Hepatic stellate cell (primary cell): Measurements from ENCODE around the gene INHBB.

Experiments used
- DNase-seq: peaks from one replicate; pipeline ENCODE4 v3.0.0; 2011; ENCODE audit warnings: low spot score

INHBB gene

GRCh38 chr2:120398051-120398995 lies 52.4 kb downstream of the INHBB start:
- peak; percentile 72 for DNase-seq

GRCh38 chr2:120398996-120399888 lies 53.3 kb downstream of the INHBB start:
- DNase-seq, result no peak

DNA sequence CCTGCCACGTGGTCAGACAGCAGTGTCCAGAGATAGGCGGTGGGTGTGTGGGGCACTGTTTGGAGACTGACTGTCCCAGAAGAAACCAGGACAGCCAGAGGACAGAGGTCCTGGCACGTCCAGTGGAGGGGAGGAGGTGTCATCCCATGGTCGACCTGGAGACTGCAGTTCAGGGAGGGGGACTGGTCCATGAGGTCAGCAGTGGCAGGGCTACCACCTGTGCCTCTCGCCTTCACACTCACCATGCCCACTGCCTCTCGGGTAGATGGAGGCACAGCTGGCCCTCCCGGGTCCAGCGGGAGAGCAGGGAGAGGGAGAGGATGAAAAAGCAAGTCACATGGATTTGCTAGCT lies 53.9 kb downstream of the INHBB start:
- DNase-seq, result no peak

GRCh38 chr2:120400551-120400950 lies 54.6 kb downstream of the INHBB start:
- DNase-seq, result no peak
